BE2C (cell line): ENCODE measurements around the gene SETD2.
"Not testable (repeated sequence)": the region's sequence is repeated elsewhere in the genome, so short reads cannot be mapped to it uniquely, and the experiment has no call there.

ENCODE experiments used
- DNase-seq: peaks from one replicate; pipeline ENCODE4 v3.0.0-alpha.2; 2020
- H3K27me3 ChIP-seq: fragments of 250-450 bp; sonication (Bioruptor Pico); 2 replicates; pipeline ENCODE4 v1.5.1; 2020; ENCODE audit warnings: mild to moderate bottlenecking
- H3K36me3 ChIP-seq: fragments of 250-450 bp; sonication (Bioruptor Pico); 2 replicates; pipeline ENCODE4 v1.5.1; 2020; ENCODE audit warnings: mild to moderate bottlenecking
- H3K4me1 ChIP-seq: fragments of 250-450 bp; sonication (Bioruptor Pico); 2 replicates; pipeline ENCODE4 v1.5.1; 2020
- H3K4me3 ChIP-seq: 2 replicates; pipeline ENCODE4 v1.5.1; 2011; ENCODE audit warnings: low read depth, low read length
- H3K9me3 ChIP-seq: fragments of 250-450 bp; sonication (Bioruptor Pico); 2 replicates; pipeline ENCODE4 v1.5.1; 2020
- CTCF ChIP-seq: IDR thresholded peaks from 2 replicates; pipeline ENCODE4 v1.5.1; 2012; ENCODE audit warnings: mild to moderate bottlenecking, low read depth, low read length

The SETD2 gene

GRCh38 chr3:47056705-47057104 is 107.2 kb downstream of the SETD2 start:
- Histone ChIP-seq H3K36me3 (no peaks in the 10 kb centered on the region), H3K4me3 (no peak overlapping the region), H3K9me3 (no peaks in the 10 kb centered on the region), H3K4me1 (no peaks in the 10 kb centered on the region), H3K27me3 (no peaks in the 10 kb centered on the region)
- no peak for DNase-seq
- no peak for TF ChIP-seq CTCF

GRCh38 chr3:47054412-47054811 is 109.5 kb downstream of the SETD2 start:
- H3K36me3 ChIP-seq: no peaks in the 10 kb centered on the region
- no peak for TF ChIP-seq CTCF
- no peaks in the 10 kb centered on the region for H3K27me3 ChIP-seq
- H3K4me3 ChIP-seq: no peak overlapping the region
- H3K9me3 ChIP-seq: no peaks in the 10 kb centered on the region
- no peak for DNase-seq
- no peaks in the 10 kb centered on the region for H3K4me1 ChIP-seq

DNA sequence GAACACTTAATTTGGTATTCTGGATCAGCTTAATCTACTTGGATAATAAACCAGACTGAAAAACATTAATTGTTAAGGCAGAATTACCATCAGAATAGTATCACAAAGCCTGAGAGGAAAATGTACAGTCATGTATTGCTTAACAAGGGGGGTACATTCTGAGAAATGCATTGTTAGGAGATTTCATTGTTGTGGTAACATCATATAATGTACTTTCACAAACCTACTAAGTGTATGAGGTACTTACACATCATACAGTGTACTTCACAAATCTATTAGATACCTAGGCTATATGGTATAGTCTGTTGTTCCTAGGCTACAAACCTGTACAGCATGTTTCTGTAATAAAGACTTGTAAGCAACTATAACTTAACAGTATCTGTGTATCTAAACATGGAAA is 116.2 kb downstream of the SETD2 start:
- Histone ChIP-seq H3K4me3 (no peak overlapping the region), H3K27me3 (no peaks in the 10 kb centered on the region), H3K9me3 (no peaks in the 10 kb centered on the region), H3K4me1 (no peaks in the 10 kb centered on the region), H3K36me3 (no peaks in the 10 kb centered on the region)
- no peak for DNase-seq
- no peak for TF ChIP-seq CTCF

GRCh38 chr3:47047069-47047468 is 116.8 kb downstream of the SETD2 start:
- Histone ChIP-seq H3K9me3 (no peaks in the 10 kb centered on the region), H3K4me1 (no peaks in the 10 kb centered on the region), H3K4me3 (no peak overlapping the region), H3K27me3 (no peaks in the 10 kb centered on the region), H3K36me3 (no peaks in the 10 kb centered on the region)
- no peak for DNase-seq
- TF ChIP-seq CTCF: no peak

GRCh38 chr3:47042231-47042791 is 121.6 kb downstream of the SETD2 start:
- H3K4me1 ChIP-seq: no peaks in the 10 kb centered on the region
- H3K27me3 ChIP-seq: no peaks in the 10 kb centered on the region
- H3K4me3 ChIP-seq: no peak overlapping the region
- no peaks in the 10 kb centered on the region for H3K9me3 ChIP-seq
- TF ChIP-seq CTCF: no peak
- peaks cover 3% of the 10 kb centered on the region for H3K36me3 ChIP-seq
- no peak for DNase-seq

DNA sequence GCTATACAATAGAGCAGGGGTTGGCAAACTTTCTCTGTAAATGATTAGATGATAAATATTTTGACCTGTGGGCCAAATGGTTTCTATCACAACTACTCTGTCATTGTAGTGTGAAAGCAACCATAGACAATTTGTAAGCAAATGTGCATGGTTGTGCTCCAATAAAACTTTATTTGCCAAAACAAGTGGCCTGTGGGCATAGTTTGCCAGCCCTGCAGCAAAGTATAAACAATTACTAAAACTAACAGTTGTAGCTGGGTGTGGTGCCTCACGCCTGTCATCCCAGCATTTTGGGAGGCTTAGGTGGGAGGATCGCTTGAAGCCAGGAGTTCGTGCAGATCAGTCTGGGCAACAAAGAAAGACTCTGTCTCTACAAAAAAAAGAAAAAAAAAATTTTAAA is 122.8 kb downstream of the SETD2 start:
- TF ChIP-seq CTCF: no peak
- no peak overlapping the region for H3K4me3 ChIP-seq
- H3K4me1 ChIP-seq: no peaks in the 10 kb centered on the region
- no peaks in the 10 kb centered on the region for H3K9me3 ChIP-seq
- peaks cover 4% of the 10 kb centered on the region for H3K36me3 ChIP-seq
- DNase-seq: no peak
- H3K27me3 ChIP-seq: no peaks in the 10 kb centered on the region

GRCh38 chr3:47037302-47037701 is 126.6 kb downstream of the SETD2 start:
- H3K9me3 ChIP-seq, DNase-seq, H3K36me3 ChIP-seq, H3K4me1 ChIP-seq, H3K4me3 ChIP-seq, H3K27me3 ChIP-seq: not testable (repeated sequence)
